ENCODE results near the gene FBXL14. TPM values are rescaled to one million over a fixed set of nuclear protein-coding genes. Genes with fewer than 3 reads are reported as not detected.
A peak's percentile ranks its signal among the peaks of the same experiment; 100 is the strongest.

The FBXL14 gene
- polyA plus RNA-seq, 1 of the 3 experiments (the other 2 are of a cell fraction): 11.3 TPM

DNA sequence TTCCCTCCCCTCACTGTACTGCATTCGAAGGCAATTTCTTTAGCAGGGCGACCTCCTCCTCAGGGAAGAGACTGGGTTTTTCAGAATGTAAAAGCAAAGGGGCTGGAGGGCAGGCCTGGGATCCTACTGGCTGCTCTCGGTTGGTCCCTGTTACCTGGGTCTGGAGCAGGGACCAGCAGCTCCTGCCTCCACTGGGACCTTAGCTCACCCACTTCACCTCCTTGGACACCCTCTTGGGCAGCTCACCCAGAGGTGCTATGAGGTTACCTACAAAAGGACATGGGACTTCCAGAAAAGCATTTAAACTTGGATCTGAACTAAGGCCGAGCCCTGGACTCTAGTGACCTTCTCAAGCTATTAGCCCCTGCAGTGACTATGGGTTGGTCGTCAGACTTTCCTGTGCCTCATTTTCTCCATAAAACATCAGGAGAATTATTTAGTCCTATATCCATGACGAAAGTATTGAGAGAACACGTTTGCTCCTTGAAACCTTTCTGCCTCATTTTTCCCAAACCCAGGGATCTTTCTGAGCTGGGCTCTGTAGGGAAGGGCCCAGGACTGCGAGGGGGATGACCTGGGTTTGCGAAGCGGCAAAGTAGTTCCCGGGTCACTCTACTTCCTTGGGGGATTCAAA lies 65.0 kb downstream of the FBXL14 start:
- Histone ChIP-seq H3K27ac (ENCODE audit: low read depth in 2 of 2, low read length in 1 of 2) (peak overlapping the region in 1 of 2 experiments; percentile 27; a peak in 1 of 4 replicates), H3K36me3 (replicated peaks in 1 of 2; ENCODE audit: control insufficient read depth in 1 of 2, insufficient read depth in 2 of 2, low read length in 1 of 2) (no peaks in the 10 kb centered on the region), H3K4me1 (ENCODE audit: control insufficient read depth in 1 of 2, insufficient read depth in 2 of 2, low read depth in 1 of 2, low read length in 1 of 2) (peaks cover 7 to 17% of the 10 kb centered on the region in 2 experiments; a peak in 3 of 4 replicates), H3K4me3 (ENCODE audit: low read depth in 2 of 2, low read length in 1 of 2) (peak overlapping the region; percentile 59 to 62; a peak in 3 of 4 replicates), H3K9me3 (no peaks in the 10 kb centered on the region), H3K9me2 (no peaks in the 10 kb centered on the region), H3K27me3 (ENCODE audit: insufficient read depth) (no peaks in the 10 kb centered on the region), H2AFZ (ENCODE audit: low read depth) (peak overlapping the region; percentile 76), H3K4me2 (peak overlapping the region; percentile 93), H3K9ac (peak overlapping the region; percentile 64), H3K79me2 (ENCODE audit: insufficient read depth) (peaks cover 49% of the 10 kb centered on the region), H3F3A (replicated peaks; ENCODE audit: insufficient read depth) (no peaks in the 10 kb centered on the region), H4K20me1 (ENCODE audit: insufficient read depth) (peaks cover 29% of the 10 kb centered on the region)
- WGBS (ENCODE audit: low lambda C conversion rate): 89% methylated on average over 11 of the region's 11 CpGs
- ChIA-PET CTCF (interaction anchor here (1.1 to 2.4 kb wide), 2 partner anchors 54 to 367 kb away, joined by 3 to 8 read pairs; no protein-coding TSS in a partner anchor), POLR2A (no interaction called here)
- no peak for DNase-seq
- TF ChIP-seq EP300 (IDR thresholded peaks at IDR 0.05; ENCODE audit: borderline replicate concordance in 1 of 2, low read depth in 1 of 2, low read length in 1 of 2) (no peak), TAF1 (IDR thresholded peaks at IDR 0.05; ENCODE audit: borderline replicate concordance, low read depth, low read length) (no peak), SMC3 (IDR thresholded peaks at IDR 0.05; ENCODE audit: low read depth, low read length) (no peak)
- TF ChIP-seq, protein P1, sequence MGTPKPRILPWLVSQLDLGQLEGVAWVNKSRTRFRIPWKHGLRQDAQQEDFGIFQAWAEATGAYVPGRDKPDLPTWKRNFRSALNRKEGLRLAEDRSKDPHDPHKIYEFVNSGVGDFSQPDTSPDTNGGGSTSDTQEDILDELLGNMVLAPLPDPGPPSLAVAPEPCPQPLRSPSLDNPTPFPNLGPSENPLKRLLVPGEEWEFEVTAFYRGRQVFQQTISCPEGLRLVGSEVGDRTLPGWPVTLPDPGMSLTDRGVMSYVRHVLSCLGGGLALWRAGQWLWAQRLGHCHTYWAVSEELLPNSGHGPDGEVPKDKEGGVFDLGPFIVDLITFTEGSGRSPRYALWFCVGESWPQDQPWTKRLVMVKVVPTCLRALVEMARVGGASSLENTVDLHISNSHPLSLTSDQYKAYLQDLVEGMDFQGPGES (IDR thresholded peaks at IDR 0.05; ENCODE audit: low read depth, low read length): no peak

DNA sequence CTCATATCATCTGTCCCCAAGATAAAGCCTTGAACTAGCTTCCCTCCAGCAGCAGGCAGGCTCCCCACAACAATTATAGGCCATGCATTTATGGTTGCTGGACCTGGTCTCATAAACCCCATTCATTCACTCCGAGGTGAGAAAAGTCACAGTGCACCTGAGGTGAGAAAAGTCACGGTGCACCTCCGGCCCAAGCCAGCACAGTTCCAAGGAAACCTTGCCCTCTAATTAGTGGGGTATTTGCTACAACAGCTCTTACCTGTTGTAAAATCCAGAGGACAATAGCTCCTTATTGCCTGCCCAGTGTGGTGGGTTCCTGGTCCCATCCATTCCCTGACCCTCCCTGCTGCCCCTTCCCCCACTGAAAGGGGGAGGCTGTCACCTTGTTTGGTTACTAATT lies 65.6 kb downstream of the FBXL14 start:
- CTCF ChIA-PET: interaction anchor here (1.1 to 2.4 kb wide), 3 partner anchors 55 to 411 kb away, joined by 3 to 8 read pairs (median 5); no protein-coding TSS in a partner anchor
- H3K9ac ChIP-seq: no peak overlapping the region
- 96% methylated on average over 3 of the region's 3 CpGs for WGBS (ENCODE audit: low lambda C conversion rate)
- no peaks in the 10 kb centered on the region for H3K9me2 ChIP-seq
- H3F3A ChIP-seq (replicated peaks; ENCODE audit: insufficient read depth): no peaks in the 10 kb centered on the region
- POLR2A ChIA-PET: no interaction called here
- H3K27me3 ChIP-seq (ENCODE audit: insufficient read depth): no peaks in the 10 kb centered on the region
- H3K9me3 ChIP-seq: no peaks in the 10 kb centered on the region
- DNase-seq: no peak
- H3K4me3 ChIP-seq (ENCODE audit: low read depth in 2 of 2, low read length in 1 of 2): no peak overlapping the region
- peaks cover 44% of the 10 kb centered on the region for H3K79me2 ChIP-seq (ENCODE audit: insufficient read depth)
- H4K20me1 ChIP-seq (ENCODE audit: insufficient read depth): peaks cover 24% of the 10 kb centered on the region
- H3K4me1 ChIP-seq (ENCODE audit: control insufficient read depth in 1 of 2, insufficient read depth in 2 of 2, low read depth in 1 of 2, low read length in 1 of 2): peaks cover 7 to 14% of the 10 kb centered on the region in 2 experiments; a peak in 3 of 4 replicates
- no peaks in the 10 kb centered on the region for H3K36me3 ChIP-seq (replicated peaks in 1 of 2; ENCODE audit: control insufficient read depth in 1 of 2, insufficient read depth in 2 of 2, low read length in 1 of 2)
- no peak overlapping the region for H2AFZ ChIP-seq (ENCODE audit: low read depth)
- peak overlapping the region; percentile 93 for H3K4me2 ChIP-seq
- H3K27ac ChIP-seq (ENCODE audit: low read depth in 2 of 2, low read length in 1 of 2): no peak overlapping the region
- TF ChIP-seq GATA2 (CRISPR knock-in tag; IDR thresholded peaks at IDR 0.05) (no peak), TEAD4 (IDR thresholded peaks at IDR 0.05; ENCODE audit: borderline replicate concordance, insufficient read depth) (no peak), FOXM1 (IDR thresholded peaks at IDR 0.05; ENCODE audit: low read depth) (no peak), EZH2phosphoT487 (IDR thresholded peaks at IDR 0.05; ENCODE audit: borderline replicate concordance, low read depth) (no peak), POLR2AphosphoS5 (IDR thresholded peaks at IDR 0.05; ENCODE audit: low read depth, low read length) (no peak), RXRA (IDR thresholded peaks at IDR 0.05; ENCODE audit: borderline replicate concordance, low read depth) (no peak), RCOR1 (IDR thresholded peaks at IDR 0.05; ENCODE audit: low read length) (no peak), JUND (IDR thresholded peaks at IDR 0.05) (no peak), NFIC (IDR thresholded peaks at IDR 0.05; ENCODE audit: borderline replicate concordance) (no peak)
- TF ChIP-seq, protein P2, sequence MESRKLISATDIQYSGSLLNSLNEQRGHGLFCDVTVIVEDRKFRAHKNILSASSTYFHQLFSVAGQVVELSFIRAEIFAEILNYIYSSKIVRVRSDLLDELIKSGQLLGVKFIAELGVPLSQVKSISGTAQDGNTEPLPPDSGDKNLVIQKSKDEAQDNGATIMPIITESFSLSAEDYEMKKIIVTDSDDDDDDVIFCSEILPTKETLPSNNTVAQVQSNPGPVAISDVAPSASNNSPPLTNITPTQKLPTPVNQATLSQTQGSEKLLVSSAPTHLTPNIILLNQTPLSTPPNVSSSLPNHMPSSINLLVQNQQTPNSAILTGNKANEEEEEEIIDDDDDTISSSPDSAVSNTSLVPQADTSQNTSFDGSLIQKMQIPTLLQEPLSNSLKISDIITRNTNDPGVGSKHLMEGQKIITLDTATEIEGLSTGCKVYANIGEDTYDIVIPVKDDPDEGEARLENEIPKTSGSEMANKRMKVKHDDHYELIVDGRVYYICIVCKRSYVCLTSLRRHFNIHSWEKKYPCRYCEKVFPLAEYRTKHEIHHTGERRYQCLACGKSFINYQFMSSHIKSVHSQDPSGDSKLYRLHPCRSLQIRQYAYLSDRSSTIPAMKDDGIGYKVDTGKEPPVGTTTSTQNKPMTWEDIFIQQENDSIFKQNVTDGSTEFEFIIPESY (IDR thresholded peaks at IDR 0.05; ENCODE audit: borderline replicate concordance, low read depth): no peak
- TF ChIP-seq, protein P3, sequence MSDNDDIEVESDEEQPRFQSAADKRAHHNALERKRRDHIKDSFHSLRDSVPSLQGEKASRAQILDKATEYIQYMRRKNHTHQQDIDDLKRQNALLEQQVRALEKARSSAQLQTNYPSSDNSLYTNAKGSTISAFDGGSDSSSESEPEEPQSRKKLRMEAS (IDR thresholded peaks at IDR 0.05; ENCODE audit: low read depth): no peak
- TF ChIP-seq, protein P4, sequence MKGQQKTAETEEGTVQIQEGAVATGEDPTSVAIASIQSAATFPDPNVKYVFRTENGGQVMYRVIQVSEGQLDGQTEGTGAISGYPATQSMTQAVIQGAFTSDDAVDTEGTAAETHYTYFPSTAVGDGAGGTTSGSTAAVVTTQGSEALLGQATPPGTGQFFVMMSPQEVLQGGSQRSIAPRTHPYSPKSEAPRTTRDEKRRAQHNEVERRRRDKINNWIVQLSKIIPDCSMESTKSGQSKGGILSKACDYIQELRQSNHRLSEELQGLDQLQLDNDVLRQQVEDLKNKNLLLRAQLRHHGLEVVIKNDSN (IDR thresholded peaks at IDR 0.05; ENCODE audit: borderline replicate concordance, low read depth): no peak
- TF ChIP-seq, protein P1 (IDR thresholded peaks at IDR 0.05; ENCODE audit: low read depth, low read length): no peak
- TF ChIP-seq, protein P5, sequence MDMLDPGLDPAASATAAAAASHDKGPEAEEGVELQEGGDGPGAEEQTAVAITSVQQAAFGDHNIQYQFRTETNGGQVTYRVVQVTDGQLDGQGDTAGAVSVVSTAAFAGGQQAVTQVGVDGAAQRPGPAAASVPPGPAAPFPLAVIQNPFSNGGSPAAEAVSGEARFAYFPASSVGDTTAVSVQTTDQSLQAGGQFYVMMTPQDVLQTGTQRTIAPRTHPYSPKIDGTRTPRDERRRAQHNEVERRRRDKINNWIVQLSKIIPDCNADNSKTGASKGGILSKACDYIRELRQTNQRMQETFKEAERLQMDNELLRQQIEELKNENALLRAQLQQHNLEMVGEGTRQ (IDR thresholded peaks at IDR 0.05; ENCODE audit: borderline replicate concordance, low read depth, low read length): no peak
- TF ChIP-seq, protein P6, sequence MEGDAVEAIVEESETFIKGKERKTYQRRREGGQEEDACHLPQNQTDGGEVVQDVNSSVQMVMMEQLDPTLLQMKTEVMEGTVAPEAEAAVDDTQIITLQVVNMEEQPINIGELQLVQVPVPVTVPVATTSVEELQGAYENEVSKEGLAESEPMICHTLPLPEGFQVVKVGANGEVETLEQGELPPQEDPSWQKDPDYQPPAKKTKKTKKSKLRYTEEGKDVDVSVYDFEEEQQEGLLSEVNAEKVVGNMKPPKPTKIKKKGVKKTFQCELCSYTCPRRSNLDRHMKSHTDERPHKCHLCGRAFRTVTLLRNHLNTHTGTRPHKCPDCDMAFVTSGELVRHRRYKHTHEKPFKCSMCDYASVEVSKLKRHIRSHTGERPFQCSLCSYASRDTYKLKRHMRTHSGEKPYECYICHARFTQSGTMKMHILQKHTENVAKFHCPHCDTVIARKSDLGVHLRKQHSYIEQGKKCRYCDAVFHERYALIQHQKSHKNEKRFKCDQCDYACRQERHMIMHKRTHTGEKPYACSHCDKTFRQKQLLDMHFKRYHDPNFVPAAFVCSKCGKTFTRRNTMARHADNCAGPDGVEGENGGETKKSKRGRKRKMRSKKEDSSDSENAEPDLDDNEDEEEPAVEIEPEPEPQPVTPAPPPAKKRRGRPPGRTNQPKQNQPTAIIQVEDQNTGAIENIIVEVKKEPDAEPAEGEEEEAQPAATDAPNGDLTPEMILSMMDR (IDR thresholded peaks at IDR 0.05): no peak
